GM12878 (cell line): Measurements from ENCODE around the gene PRRT3. TPM values are rescaled to one million over a fixed set of nuclear protein-coding genes. Genes with fewer than 3 reads are reported as not detected.
A peak's percentile ranks its signal among the peaks of the same experiment; 100 is the strongest.

Source experiments
- ATAC-seq: fragments of 200-7000 bp; cut with Tn5 transposase; 3 replicates; pipeline ENCODE4 v1.9.1; 2020; ENCODE audit warnings: mild to moderate bottlenecking, moderate library complexity
- BruUV-seq: library from RNA; stranded (reverse); fragments of 400-500 nt; replicated peaks from 2 replicates; lab custom pipeline; 2021; lab: Mats Ljungman, UMichigan
- CTCF ChIA-PET: fragments of 300-600 bp; sonication (Branson Sonifier 250); formaldehyde crosslinking; extraction: SDS; loops from one replicate; lab custom pipeline; 2021; ENCODE audit warnings: inconsistent platforms; lab: Yijun Ruan, JAX
- POLR2A ChIA-PET: fragments of 350-600 bp; formaldehyde crosslinking; extraction: SDS; loops from one replicate; lab custom pipeline; 2021; ENCODE audit warnings: inconsistent platforms; lab: Charles Lee
- RAD21 ChIA-PET: fragments of 300-600 bp; sonication (Branson Sonifier 250); formaldehyde crosslinking; loops from one replicate; lab custom pipeline; 2023; ENCODE audit warnings: antibody characterized with exemption; ENCODE audit not compliant: unreplicated experiment; lab: Charles Lee
- SMC1A ChIA-PET: fragments of 300-600 bp; sonication (Branson Sonifier 250); formaldehyde crosslinking; loops from one replicate; lab custom pipeline; 2023; ENCODE audit not compliant: unreplicated experiment, uncharacterized antibody; lab: Charles Lee
- DNase-seq: peaks from one replicate; pipeline ENCODE4 v3.0.0-alpha.2; 2011; ENCODE audit warnings: low read depth, low spot score
- FAIRE-seq: peaks from 3 replicates; lab custom pipeline; 2011; peaks lifted over from hg19 to GRCh38; lab: Jason Lieb, UNC
- H2AFZ ChIP-seq: 2 replicates; pipeline ENCODE4 v1.6.0; 2011; ENCODE audit warnings: low read depth, low read length, control low read depth; ENCODE audit not compliant: control insufficient read depth
- H3K27ac ChIP-seq: 2 replicates; pipeline ENCODE4 v1.5.1; 2011; ENCODE audit warnings: control low read depth; ENCODE audit not compliant: control insufficient read depth, insufficient read depth
- H3K27me3 ChIP-seq, 2 experiments: replicated peaks in 1 of 2; 2 replicates each; pipeline versions ENCODE4 v1.6.0 to v1.6.1; 2011; ENCODE audit warnings: low read length in 1 of 2; ENCODE audit not compliant: control insufficient read depth in 2 of 2, insufficient read depth in 2 of 2
- H3K36me3 ChIP-seq, 2 experiments: 2 replicates each; pipeline ENCODE4 v1.5.1; 2011; ENCODE audit warnings: low read length in 1 of 2; ENCODE audit not compliant: control insufficient read depth in 2 of 2, insufficient read depth in 2 of 2
- H3K4me1 ChIP-seq: 2 replicates; pipeline ENCODE4 v1.6.1; 2011; ENCODE audit warnings: mild to moderate bottlenecking, low read length, moderate library complexity, mixed read lengths; ENCODE audit not compliant: control insufficient read depth, insufficient read depth
- H3K4me2 ChIP-seq: 2 replicates; pipeline ENCODE4 v1.6.0; 2011; ENCODE audit warnings: control low read depth; ENCODE audit not compliant: control insufficient read depth, insufficient read depth
- H3K4me3 ChIP-seq: fragments of 200-600 bp; sonication (generic); 2 replicates; pipeline ENCODE4 v1.5.1; 2016
- H3K79me2 ChIP-seq: 2 replicates; pipeline ENCODE4 v1.6.0; 2011; ENCODE audit warnings: low read length; ENCODE audit not compliant: control insufficient read depth, insufficient read depth
- H3K9ac ChIP-seq: 2 replicates; pipeline ENCODE4 v1.8.0; 2011; ENCODE audit warnings: low read length, control low read depth, mixed read lengths; ENCODE audit not compliant: control insufficient read depth, insufficient read depth
- H3K9me3 ChIP-seq: replicated peaks from 3 replicates; pipeline ENCODE4 v1.5.1; 2011; ENCODE audit warnings: mild to moderate bottlenecking, low read length; ENCODE audit not compliant: control insufficient read depth, insufficient read depth
- H4K20me1 ChIP-seq: 2 replicates; pipeline ENCODE4 v1.6.0; 2011; ENCODE audit not compliant: control insufficient read depth, insufficient read depth
- BACH1 ChIP-seq: fragments of 450-650 bp; IDR thresholded peaks from 2 replicates; pipeline ENCODE4 v1.6.1; 2017; ENCODE audit warnings: mild to moderate bottlenecking, borderline replicate concordance
- BCL11A ChIP-seq: IDR thresholded peaks from 2 replicates; pipeline ENCODE4 v1.6.1; 2011; ENCODE audit warnings: low read depth, low read length
- DPF2 ChIP-seq: fragments of 450-650 bp; IDR thresholded peaks from 2 replicates; pipeline ENCODE4 v1.6.1; 2017; ENCODE audit warnings: mild to moderate bottlenecking
- HDGF ChIP-seq: fragments of 450-650 bp; IDR thresholded peaks from 2 replicates; pipeline ENCODE4 v1.6.1; 2016; ENCODE audit warnings: antibody characterized with exemption
- PML ChIP-seq: IDR thresholded peaks from 2 replicates; pipeline ENCODE4 v1.6.1; 2012; ENCODE audit warnings: low read length, inconsistent platforms
- STAT1 ChIP-seq: fragments of 450-650 bp; conservative IDR thresholded peaks from 2 replicates; pipeline ENCODE4 v1.6.1; 2014; ENCODE audit warnings: antibody characterized with exemption, mild to moderate bottlenecking
- YY1 ChIP-seq: IDR thresholded peaks from 2 replicates; pipeline ENCODE4 v1.6.1; 2011; ENCODE audit warnings: low read depth, mild to moderate bottlenecking, low read length
- ZSCAN29 ChIP-seq: fragments of 450-650 bp; IDR thresholded peaks from 2 replicates; pipeline ENCODE4 v1.6.1; 2017; ENCODE audit warnings: mild to moderate bottlenecking, moderate library complexity
- WGBS: methylation state at CpG from one replicate; pipeline ENCODE4 v1.1.6; 2016; ENCODE audit warnings: low lambda C conversion rate; ENCODE audit not compliant: insufficient replicate concordance, insufficient coverage; ENCODE audit errors: missing lambda C conversion rate; 5-methylcytosine and 5-hydroxymethylcytosine counted together
- in situ Hi-C: fragments of 300-500 bp; cut with MboI; formaldehyde crosslinking; loops from 9 replicates; pipeline ENCODE4 v1.14.3; 2018; ENCODE audit warnings: mixed read lengths
- intact Hi-C: fragments of 100-400 bp; cut with micrococcal nuclease; formaldehyde crosslinking; loops from one replicate; pipeline ENCODE4 v1.14.2; 2022; ENCODE audit not compliant: unreplicated experiment
- polyA plus RNA-seq, 11 experiments: library from polyadenylated mRNA; depleted of rRNA in 4 of 11; unstranded in 6 of 11; stranded (reverse) in 5 of 11; fragments of >200 nt; fragmentation: Nextera tagmentation in 4 of 11; fragmentation: Illumina TruSeq in 1 of 11; extraction: Ambion mirVana in 4 of 11; extraction: Trizol in 1 of 11; gene quantifications; 1 replicate in 1 of 11; 2 replicates in 10 of 11; pipeline versions ENCODE4 v1.2.1 to v1.2.3, GENCODE V29; 2011 to 2016; ENCODE audit warnings: inconsistent platforms in 2 of 11, missing spikeins in 2 of 11, low read depth in 1 of 11
- total RNA-seq, 4 experiments: library from RNA; depleted of rRNA in 3 of 4; stranded (reverse); fragments of >200 nt in 3 of 4; fragmentation: Illumina TruSeq in 1 of 4; extraction: Trizol in 1 of 4; gene quantifications; 2 replicates each; pipeline versions ENCODE4 v1.2.1 to v1.2.3, GENCODE V29; 2013 to 2021
- TF ChIP-seq, protein P1 (sequence below): fragments of 450-650 bp; conservative IDR thresholded peaks from 2 replicates; pipeline ENCODE4 v1.6.1; 2017; ENCODE audit warnings: mild to moderate bottlenecking, moderate library complexity
- TF ChIP-seq, protein P2 (sequence below), 3 experiments: IDR thresholded peaks in 2 of 3; conservative IDR thresholded peaks in 1 of 3; 2 replicates each; pipeline ENCODE4 v1.5.1; 2011; ENCODE audit warnings: low read depth in 3 of 3, low read length in 3 of 3, mild to moderate bottlenecking in 3 of 3, control low read depth in 2 of 3, moderate library complexity in 2 of 3, inconsistent platforms in 1 of 3, mixed read lengths in 1 of 3; ENCODE audit not compliant: control insufficient read depth in 2 of 3, insufficient read depth in 1 of 3; ENCODE audit errors: extremely low read depth in 1 of 3

The PRRT3 gene
- total and polyA plus RNA-seq, 10 of the 15 experiments (the other 5 are each of a cell fraction or from before 2014, with no cell fraction given) = 0.53 to 18.0 (median 7.1) TPM

DNA sequence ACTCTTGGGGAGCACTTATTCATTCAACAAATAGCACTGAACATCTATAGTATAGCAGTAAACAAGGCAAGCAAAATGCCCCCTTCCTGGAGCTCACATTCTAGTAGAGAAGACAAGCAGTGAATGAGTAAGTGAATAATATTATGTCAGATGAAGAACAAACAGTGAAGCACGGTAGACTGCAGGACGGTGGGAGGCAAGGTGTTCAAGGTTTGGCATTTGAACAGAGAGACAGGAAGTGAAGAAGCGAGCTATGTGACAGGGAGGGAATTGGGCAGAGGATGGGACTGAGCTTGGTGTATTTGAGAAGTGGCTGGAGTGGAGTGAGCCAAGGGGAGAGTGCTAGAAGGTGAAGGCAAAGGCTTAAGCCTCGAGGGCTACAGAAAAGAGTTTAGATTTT, 17.2 kb downstream of the PRRT3 start (continued):
- TF ChIP-seq, protein P1, sequence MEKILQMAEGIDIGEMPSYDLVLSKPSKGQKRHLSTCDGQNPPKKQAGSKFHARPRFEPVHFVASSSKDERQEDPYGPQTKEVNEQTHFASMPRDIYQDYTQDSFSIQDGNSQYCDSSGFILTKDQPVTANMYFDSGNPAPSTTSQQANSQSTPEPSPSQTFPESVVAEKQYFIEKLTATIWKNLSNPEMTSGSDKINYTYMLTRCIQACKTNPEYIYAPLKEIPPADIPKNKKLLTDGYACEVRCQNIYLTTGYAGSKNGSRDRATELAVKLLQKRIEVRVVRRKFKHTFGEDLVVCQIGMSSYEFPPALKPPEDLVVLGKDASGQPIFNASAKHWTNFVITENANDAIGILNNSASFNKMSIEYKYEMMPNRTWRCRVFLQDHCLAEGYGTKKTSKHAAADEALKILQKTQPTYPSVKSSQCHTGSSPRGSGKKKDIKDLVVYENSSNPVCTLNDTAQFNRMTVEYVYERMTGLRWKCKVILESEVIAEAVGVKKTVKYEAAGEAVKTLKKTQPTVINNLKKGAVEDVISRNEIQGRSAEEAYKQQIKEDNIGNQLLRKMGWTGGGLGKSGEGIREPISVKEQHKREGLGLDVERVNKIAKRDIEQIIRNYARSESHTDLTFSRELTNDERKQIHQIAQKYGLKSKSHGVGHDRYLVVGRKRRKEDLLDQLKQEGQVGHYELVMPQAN = no peak
- no peak for TF ChIP-seq DPF2
- no peak for TF ChIP-seq ZSCAN29
- no peak for TF ChIP-seq STAT1
- TF ChIP-seq BACH1 = no peak

DNA sequence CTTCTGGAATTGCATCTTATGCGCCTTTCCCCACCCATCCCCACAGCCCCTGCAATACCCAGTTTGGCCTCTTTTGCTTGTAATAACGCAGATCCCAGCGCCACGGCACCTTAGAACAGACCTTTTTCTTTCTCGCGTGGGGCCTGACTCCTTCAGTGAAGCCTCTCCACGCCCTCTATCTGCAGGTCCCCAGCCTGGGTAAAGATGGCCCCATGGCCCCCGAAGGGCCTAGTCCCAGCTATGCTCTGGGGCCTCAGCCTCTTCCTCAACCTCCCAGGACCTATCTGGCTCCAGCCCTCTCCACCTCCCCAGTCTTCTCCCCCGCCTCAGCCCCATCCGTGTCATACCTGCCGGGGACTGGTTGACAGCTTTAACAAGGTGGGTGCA, 18.0 kb downstream of the PRRT3 start:
- ChIA-PET RAD21 (interaction anchor here (1.0 to 5.2 kb wide), 11 partner anchors 8 to 388 kb away, joined by 3 to 51 read pairs (median 9); partner anchors contain the start of genes EMC3, FANCD2, JAGN1 and PRRT3), POLR2A (interaction anchor here (1.0 to 2.2 kb wide), 3 partner anchors 16 to 92 kb away, joined by 3 to 6 read pairs (median 4); partner anchors contain the start of genes CIDEC and FANCD2), CTCF (interaction anchor here (0.8 to 5.0 kb wide), 16 partner anchors 18 to 431 kb away, joined by 3 to 45 read pairs (median 6); partner anchors contain the start of genes FANCD2, IL17RC, JAGN1 and PRRT3), SMC1A (interaction anchor here (1.0 to 2.3 kb wide), 8 partner anchors 15 to 92 kb away, joined by 4 to 11 read pairs (median 6); partner anchors contain the start of genes EMC3, FANCD2 and PRRT3)
- Histone ChIP-seq H3K9ac (peak overlapping the region; percentile 84), H3K79me2 (peaks cover 18% of the 10 kb centered on the region), H3K27ac (peak overlapping the region; percentile 86), H3K4me2 (peak overlapping the region; percentile 95), H4K20me1 (no peaks in the 10 kb centered on the region), H3K27me3 (no peaks in the 10 kb centered on the region), H2AFZ (peak overlapping the region; percentile 86), H3K4me3 (peak overlapping the region; percentile 89), H3K9me3 (no peaks in the 10 kb centered on the region), H3K36me3 (peaks cover 0 to 2% of the 10 kb centered on the region in 2 experiments; a peak in 1 of 4 replicates), H3K4me1 (peaks cover 9% of the 10 kb centered on the region)
- DNase-seq (no peak), FAIRE-seq (no peak), ATAC-seq (peak; percentile 8)
- TF ChIP-seq HDGF (0 out of 2 replicates have a peak, but pooled peaks have one; percentile 1), BCL11A (no peak), PML (0 out of 2 replicates have a peak, but pooled peaks have one; percentile 15), YY1 (peak; percentile 75)
- TF ChIP-seq, protein P2, sequence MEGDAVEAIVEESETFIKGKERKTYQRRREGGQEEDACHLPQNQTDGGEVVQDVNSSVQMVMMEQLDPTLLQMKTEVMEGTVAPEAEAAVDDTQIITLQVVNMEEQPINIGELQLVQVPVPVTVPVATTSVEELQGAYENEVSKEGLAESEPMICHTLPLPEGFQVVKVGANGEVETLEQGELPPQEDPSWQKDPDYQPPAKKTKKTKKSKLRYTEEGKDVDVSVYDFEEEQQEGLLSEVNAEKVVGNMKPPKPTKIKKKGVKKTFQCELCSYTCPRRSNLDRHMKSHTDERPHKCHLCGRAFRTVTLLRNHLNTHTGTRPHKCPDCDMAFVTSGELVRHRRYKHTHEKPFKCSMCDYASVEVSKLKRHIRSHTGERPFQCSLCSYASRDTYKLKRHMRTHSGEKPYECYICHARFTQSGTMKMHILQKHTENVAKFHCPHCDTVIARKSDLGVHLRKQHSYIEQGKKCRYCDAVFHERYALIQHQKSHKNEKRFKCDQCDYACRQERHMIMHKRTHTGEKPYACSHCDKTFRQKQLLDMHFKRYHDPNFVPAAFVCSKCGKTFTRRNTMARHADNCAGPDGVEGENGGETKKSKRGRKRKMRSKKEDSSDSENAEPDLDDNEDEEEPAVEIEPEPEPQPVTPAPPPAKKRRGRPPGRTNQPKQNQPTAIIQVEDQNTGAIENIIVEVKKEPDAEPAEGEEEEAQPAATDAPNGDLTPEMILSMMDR (IDR thresholded peaks at IDR 0.05 in 2 of 3, conservative IDR thresholded peaks at IDR 0.05 in 1 of 3; ENCODE audit: control insufficient read depth in 2 of 3, extremely low read depth in 1 of 3, insufficient read depth in 1 of 3, low read depth in 3 of 3, low read length in 3 of 3) = peak; percentile 10 to 32 (median 21); a peak in 2 of 6 replicates
- intact Hi-C loops (loop anchor here (5.0 to 10.0 kb wide), 3 partner anchors 92 to 391 kb away; partner anchors contain the start of genes ARPC4, RPUSD3, SEC13 and TADA3), in situ Hi-C loops (no loop called here)
- 7% methylated on average over 11 of the region's 11 CpGs for WGBS
- BruUV-seq = no TSS peak
